Dendritic cell treated with granulocyte-macrophage colony-stimulating factor and Interleukin-4, amounts not matched to agents 40 ng/mL and 50 ng/mL, for 4 days (primary cell): ENCODE results near the gene COL27A1.

ENCODE experiments used
- H3K27ac Mint-ChIP-seq: one replicate; pipeline ENCODE4 v1.8.0; 2022; ENCODE audit warnings: mild to moderate bottlenecking, mixed read lengths
- H3K27me3 Mint-ChIP-seq: one replicate; pipeline ENCODE4 v1.8.0; 2022; ENCODE audit warnings: mild to moderate bottlenecking, mixed read lengths
- H3K36me3 Mint-ChIP-seq: one replicate; pipeline ENCODE4 v1.8.0; 2022; ENCODE audit warnings: low read depth, mixed read lengths
- H3K4me1 Mint-ChIP-seq: one replicate; pipeline ENCODE4 v1.8.0; 2022; ENCODE audit warnings: low read depth, mixed read lengths
- H3K4me3 Mint-ChIP-seq: one replicate; pipeline ENCODE4 v1.8.0; 2022; ENCODE audit warnings: mild to moderate bottlenecking, moderate library complexity, mixed read lengths
- H3K9me3 Mint-ChIP-seq: one replicate; pipeline ENCODE4 v1.8.0; 2022; ENCODE audit warnings: mixed read lengths
- intact Hi-C: fragments of 100-400 bp; cut with micrococcal nuclease; formaldehyde crosslinking; loops from one replicate; pipeline ENCODE4 v1.15.0; 2022

COL27A1 gene

DNA sequence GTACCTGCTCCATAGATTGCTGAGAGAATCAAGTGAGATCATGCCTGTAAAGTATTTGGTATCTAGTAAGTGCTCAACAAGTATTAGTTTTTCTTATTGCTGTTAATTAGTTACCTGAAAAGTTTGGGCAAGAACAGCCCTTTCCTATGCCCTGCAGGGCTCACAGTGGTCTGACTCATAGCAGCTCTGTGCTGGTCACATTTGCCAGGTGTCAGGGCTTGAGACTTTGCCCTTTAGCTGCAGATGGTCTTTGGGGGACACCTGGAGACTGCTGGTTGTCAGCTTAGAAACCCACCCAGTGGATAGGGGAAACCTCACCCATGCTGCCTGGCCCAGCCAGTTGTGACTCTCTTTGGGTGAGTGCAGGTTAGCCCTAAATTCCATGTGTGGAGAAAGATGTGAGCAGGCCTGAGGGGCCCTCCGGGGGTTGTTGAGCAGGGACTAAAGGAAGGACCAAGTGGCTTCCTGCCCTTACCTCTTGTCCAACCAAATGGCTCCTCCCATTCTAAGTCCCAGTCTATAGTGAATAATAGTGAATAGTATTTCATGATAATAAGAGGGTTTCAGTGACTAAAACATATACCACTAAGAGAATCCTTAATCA is 9.0 kb downstream of the COL27A1 start:
- H3K27ac Mint-ChIP-seq: no peak overlapping the region
- H3K4me1 Mint-ChIP-seq: no peaks in the 10 kb centered on the region
- intact Hi-C loops: no loop called here
- H3K27me3 Mint-ChIP-seq: peaks cover 20% of the 10 kb centered on the region
- H3K4me3 Mint-ChIP-seq: no peak overlapping the region
- no peaks in the 10 kb centered on the region for H3K9me3 Mint-ChIP-seq
- H3K36me3 Mint-ChIP-seq: no peaks in the 10 kb centered on the region

DNA sequence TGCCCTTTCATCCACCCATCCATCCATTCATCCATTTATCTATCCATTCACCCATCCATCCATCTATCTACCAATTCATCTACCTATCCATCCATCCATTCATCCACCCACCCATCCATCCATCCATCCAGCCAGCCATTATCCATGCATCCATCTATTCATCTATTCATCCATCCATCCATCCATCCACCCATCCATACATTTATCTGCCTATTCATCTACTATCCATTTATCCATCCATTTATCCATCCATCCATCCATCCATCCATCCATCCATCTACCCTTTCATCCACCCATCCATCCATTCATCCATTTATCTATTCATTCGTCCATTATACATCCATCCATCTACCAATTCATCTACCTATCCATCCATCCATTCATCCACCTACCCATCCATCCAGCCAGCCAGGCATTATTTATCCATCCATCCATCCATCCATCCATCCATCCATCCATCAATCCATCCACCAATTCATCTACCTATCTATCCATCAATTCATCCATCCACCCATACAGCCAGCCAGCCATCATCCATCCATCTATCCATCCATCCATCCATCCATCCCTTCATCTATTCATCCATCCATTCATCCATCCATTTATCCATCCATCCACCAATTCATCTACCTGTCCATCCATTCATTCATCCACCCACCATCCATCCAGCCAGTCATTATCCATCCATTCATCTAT is 10.2 kb downstream of the COL27A1 start:
- peaks cover 16% of the 10 kb centered on the region for H3K27me3 Mint-ChIP-seq
- H3K4me1 Mint-ChIP-seq: no peaks in the 10 kb centered on the region
- H3K36me3 Mint-ChIP-seq: no peaks in the 10 kb centered on the region
- no peak overlapping the region for H3K27ac Mint-ChIP-seq
- H3K4me3 Mint-ChIP-seq: no peak overlapping the region
- H3K9me3 Mint-ChIP-seq: no peaks in the 10 kb centered on the region
- intact Hi-C loops: no loop called here

DNA sequence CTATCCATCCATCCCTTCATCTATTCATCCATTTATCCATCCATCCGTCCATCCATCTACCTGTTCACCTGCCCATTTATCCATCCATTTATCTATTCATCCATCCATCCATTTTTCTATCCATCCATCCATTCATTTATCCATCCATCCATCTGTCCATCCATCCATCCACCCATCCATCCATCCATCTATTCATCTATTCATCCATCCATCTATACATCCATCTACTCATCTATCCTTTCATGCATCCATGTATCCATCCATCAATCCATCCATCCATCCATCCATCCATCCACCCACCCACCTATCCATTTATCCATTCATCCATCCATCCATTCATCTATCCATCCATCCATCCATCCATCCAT is 10.8 kb downstream of the COL27A1 start:
- Mint-ChIP-seq H3K9me3 (no peaks in the 10 kb centered on the region), H3K27me3 (peaks cover 14% of the 10 kb centered on the region), H3K4me3 (no peak overlapping the region), H3K36me3 (no peaks in the 10 kb centered on the region), H3K27ac (no peak overlapping the region), H3K4me1 (no peaks in the 10 kb centered on the region)
- intact Hi-C loops: no loop called here

- Mint-ChIP-seq H3K4me1 (no peaks in the 10 kb centered on the region), H3K27ac (no peak overlapping the region)
- intact Hi-C loops: no loop called here
Measured at GRCh38 chr9:114166614-114167572, 11.6 kb downstream of the COL27A1 start.

GRCh38 chr9:114167591-114168091 is 12.3 kb downstream of the COL27A1 start:
- H3K27ac Mint-ChIP-seq: no peak overlapping the region
- no peak overlapping the region for H3K4me3 Mint-ChIP-seq
- H3K4me1 Mint-ChIP-seq: no peaks in the 10 kb centered on the region
- H3K9me3 Mint-ChIP-seq: no peaks in the 10 kb centered on the region
- intact Hi-C loops: no loop called here
- H3K27me3 Mint-ChIP-seq: peaks cover 11% of the 10 kb centered on the region
- no peaks in the 10 kb centered on the region for H3K36me3 Mint-ChIP-seq

More at GRCh38 chr9:114166614-114167572, 11.6 kb downstream of the COL27A1 start:
- H3K27me3 Mint-ChIP-seq: peaks cover 14% of the 10 kb centered on the region
- no peaks in the 10 kb centered on the region for H3K9me3 Mint-ChIP-seq
- H3K36me3 Mint-ChIP-seq: no peaks in the 10 kb centered on the region
- no peak overlapping the region for H3K4me3 Mint-ChIP-seq

GRCh38 chr9:114168281-114169028 is 13.1 kb downstream of the COL27A1 start:
- Mint-ChIP-seq H3K9me3 (no peaks in the 10 kb centered on the region), H3K27me3 (peaks cover 5% of the 10 kb centered on the region), H3K4me1 (no peaks in the 10 kb centered on the region), H3K27ac (no peak overlapping the region), H3K4me3 (no peak overlapping the region), H3K36me3 (no peaks in the 10 kb centered on the region)
- intact Hi-C loops: no loop called here

GRCh38 chr9:114169029-114169951 is 14.0 kb downstream of the COL27A1 start:
- peaks cover 2% of the 10 kb centered on the region for H3K27me3 Mint-ChIP-seq
- no peak overlapping the region for H3K4me3 Mint-ChIP-seq
- H3K9me3 Mint-ChIP-seq: no peaks in the 10 kb centered on the region

DNA sequence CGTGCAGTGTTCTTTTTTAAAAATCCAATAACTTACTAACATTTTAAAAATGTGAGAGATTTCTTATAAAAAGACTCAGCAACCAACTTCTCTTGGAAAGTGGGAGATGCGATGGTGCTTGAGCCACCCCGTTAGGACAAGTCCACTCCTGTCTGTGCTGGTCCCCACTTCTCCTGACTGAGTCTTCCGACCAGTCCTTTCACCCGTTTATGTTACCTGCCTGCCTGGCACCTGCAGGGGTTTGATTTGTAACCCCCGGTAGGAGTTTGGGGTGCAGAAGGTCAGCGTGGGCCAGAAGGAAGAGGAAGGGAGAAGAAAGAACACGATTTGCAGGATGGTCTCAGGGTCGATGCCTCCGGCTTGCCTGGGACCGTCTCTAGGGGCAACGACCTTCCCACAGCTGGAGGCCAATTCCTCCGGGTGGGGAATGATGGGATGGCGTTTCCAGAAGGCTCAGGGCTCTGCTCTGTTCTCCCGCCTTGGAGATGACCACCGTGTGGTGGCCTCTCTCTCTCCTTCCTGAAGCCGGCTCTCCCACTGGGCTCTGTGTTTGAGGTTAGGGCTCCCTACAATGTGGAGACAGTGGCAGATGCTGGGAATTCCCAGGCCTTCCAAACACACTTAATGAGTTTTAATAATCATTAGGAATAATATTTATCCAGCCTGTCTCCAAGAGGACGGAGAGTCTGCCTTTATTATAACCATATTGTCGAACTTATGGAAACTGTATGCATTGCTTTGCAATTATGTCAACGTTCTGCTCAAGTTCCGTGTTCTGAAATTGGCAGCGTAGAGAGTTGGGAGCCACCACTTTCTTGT is 14.8 kb downstream of the COL27A1 start:
- intact Hi-C loops: no loop called here
- Mint-ChIP-seq H3K4me3 (no peak overlapping the region), H3K9me3 (no peaks in the 10 kb centered on the region), H3K27ac (no peak overlapping the region), H3K36me3 (no peaks in the 10 kb centered on the region), H3K27me3 (no peaks in the 10 kb centered on the region), H3K4me1 (no peaks in the 10 kb centered on the region)

More at GRCh38 chr9:114169029-114169951, 14.0 kb downstream of the COL27A1 start:
- Mint-ChIP-seq H3K27ac (no peak overlapping the region), H3K36me3 (no peaks in the 10 kb centered on the region), H3K4me1 (no peaks in the 10 kb centered on the region)
- intact Hi-C loops: no loop called here

GRCh38 chr9:114170771-114171461 is 15.6 kb downstream of the COL27A1 start:
- intact Hi-C loops: no loop called here
- Mint-ChIP-seq H3K27ac (no peak overlapping the region), H3K4me3 (no peak overlapping the region), H3K27me3 (no peaks in the 10 kb centered on the region), H3K9me3 (no peaks in the 10 kb centered on the region), H3K4me1 (no peaks in the 10 kb centered on the region), H3K36me3 (no peaks in the 10 kb centered on the region)

DNA sequence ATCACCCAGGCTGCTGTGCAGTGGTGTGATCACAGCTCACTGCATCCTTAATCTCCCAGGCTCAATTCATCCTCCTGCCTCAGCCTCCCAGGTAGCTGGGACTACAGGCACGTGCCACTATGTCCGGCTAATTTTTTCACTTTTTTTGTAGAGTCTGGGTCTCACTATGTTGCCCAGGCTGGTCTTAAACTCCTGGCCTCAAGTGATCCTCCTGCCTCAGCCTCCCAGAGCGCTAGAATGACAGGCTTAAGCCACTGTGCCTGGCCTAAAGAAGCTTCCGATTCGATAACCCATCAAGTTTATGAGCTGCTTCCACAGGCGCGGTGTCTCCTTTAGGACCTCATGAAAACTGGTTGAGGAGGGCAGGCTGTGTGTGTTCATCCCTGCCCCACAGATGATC is 16.2 kb downstream of the COL27A1 start:
- Mint-ChIP-seq H3K4me3 (no peak overlapping the region), H3K36me3 (no peaks in the 10 kb centered on the region)

DNA sequence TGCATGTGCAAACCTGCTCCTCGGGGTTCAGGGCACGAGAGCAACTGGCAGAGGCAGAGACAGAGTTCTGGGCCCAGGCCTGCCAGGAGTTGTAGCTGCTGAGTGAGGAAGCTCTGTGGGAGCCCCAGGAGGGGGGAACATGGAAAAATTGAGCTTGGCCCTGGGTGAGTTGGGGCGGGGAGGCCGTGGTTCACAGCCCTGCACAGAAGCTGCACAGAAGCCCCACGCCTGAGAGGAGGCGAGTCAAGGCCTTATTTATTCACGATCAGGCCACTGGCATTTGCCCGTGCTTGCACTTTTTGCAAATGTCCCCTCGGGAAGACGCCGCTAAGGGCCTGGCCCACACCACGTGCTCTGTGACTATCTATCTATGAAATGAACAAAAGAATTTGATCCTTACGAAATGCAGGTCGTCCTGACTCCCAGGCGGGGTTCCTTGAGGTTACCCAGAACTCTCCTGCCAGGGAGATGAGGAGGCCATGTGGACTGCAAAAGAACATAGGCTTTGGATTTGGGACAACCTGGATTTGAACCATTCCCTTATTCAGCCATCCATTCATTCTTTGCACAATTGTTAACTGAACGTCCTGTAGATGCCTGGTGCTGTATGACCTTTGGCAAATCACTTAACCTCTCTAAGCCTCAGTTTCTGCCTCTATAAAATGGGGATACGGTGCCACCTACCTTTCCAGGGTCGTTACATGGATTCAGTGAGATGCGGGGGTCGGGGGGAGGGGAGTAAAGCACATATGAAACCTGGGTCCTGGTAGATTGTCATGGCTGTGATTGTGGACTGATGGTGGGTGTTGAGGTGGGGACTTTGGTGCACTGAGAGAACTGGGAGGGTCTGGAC is 17.9 kb downstream of the COL27A1 start:
- Mint-ChIP-seq H3K27ac (no peak overlapping the region), H3K27me3 (peaks cover 3% of the 10 kb centered on the region), H3K36me3 (no peaks in the 10 kb centered on the region), H3K4me3 (no peak overlapping the region), H3K9me3 (no peaks in the 10 kb centered on the region), H3K4me1 (no peaks in the 10 kb centered on the region)
- intact Hi-C loops: no loop called here

More for the DNA sequence above, 16.2 kb downstream of the COL27A1 start:
- H3K4me1 Mint-ChIP-seq: no peaks in the 10 kb centered on the region
- no peaks in the 10 kb centered on the region for H3K9me3 Mint-ChIP-seq
- no peak overlapping the region for H3K27ac Mint-ChIP-seq
- H3K27me3 Mint-ChIP-seq: no peaks in the 10 kb centered on the region
- intact Hi-C loops: no loop called here
